ENCODE measurements around the gene CARD11.

GRCh38 chr7:2972835-2973161, 70.9 kb downstream of the CARD11 start:
- TF ChIP-seq, protein P1, sequence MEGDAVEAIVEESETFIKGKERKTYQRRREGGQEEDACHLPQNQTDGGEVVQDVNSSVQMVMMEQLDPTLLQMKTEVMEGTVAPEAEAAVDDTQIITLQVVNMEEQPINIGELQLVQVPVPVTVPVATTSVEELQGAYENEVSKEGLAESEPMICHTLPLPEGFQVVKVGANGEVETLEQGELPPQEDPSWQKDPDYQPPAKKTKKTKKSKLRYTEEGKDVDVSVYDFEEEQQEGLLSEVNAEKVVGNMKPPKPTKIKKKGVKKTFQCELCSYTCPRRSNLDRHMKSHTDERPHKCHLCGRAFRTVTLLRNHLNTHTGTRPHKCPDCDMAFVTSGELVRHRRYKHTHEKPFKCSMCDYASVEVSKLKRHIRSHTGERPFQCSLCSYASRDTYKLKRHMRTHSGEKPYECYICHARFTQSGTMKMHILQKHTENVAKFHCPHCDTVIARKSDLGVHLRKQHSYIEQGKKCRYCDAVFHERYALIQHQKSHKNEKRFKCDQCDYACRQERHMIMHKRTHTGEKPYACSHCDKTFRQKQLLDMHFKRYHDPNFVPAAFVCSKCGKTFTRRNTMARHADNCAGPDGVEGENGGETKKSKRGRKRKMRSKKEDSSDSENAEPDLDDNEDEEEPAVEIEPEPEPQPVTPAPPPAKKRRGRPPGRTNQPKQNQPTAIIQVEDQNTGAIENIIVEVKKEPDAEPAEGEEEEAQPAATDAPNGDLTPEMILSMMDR (IDR thresholded peaks at IDR 0.05), result no peak
- TF ChIP-seq POLR2A (IDR thresholded peaks at IDR 0.05) (no peak), POLR2AphosphoS5 (IDR thresholded peaks at IDR 0.05) (no peak)
